NCI-H774 (cell line): ENCODE measurements around the gene STK39.

Experiments
- DNase-seq: peaks from one replicate; lab custom pipeline; 2025; lab: John Stamatoyannopoulos, UW

The STK39 gene

GRCh38 chr2:167925758-167926157, 321.6 kb downstream of the STK39 start:
- no peak for DNase-seq

GRCh38 chr2:167924556-167924955, 322.8 kb downstream of the STK39 start:
- peak; percentile 5 for DNase-seq

DNA sequence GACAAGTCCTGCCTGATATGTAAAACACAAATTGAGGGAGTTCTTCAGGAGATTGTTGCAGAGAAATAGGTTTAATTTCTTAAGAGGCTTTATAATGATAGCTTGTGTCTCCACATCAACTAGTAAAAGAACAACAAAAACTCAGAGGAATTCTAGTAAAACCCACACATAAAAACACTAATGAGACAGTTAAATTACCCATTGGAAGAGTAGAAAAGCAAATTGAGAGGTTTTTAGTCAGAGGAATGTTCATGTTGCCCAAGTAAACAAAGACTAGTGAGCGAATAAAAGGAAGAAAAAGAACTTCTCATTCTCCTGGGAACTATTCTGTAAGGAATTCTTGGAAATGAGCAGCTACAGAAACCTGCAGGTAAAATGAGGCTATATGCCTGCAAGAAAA, 330.6 kb downstream of the STK39 start:
- no peak for DNase-seq

GRCh38 chr2:167914969-167915368, 332.4 kb downstream of the STK39 start:
- DNase-seq: no peak

- DNase-seq: no peak
Observed at GRCh38 chr2:167908786-167909185, 338.6 kb downstream of the STK39 start.

GRCh38 chr2:167905668-167906067, 341.7 kb downstream of the STK39 start:
- DNase-seq: no peak
